Measurements from ENCODE around the gene THBS4. TPM values are rescaled to one million over a fixed set of nuclear protein-coding genes. Genes with fewer than 3 reads are reported as not detected.

The THBS4 gene
- total and polyA plus RNA-seq, 2 donors from 2014 or later: 1.4 to 1.8 TPM

DNA sequence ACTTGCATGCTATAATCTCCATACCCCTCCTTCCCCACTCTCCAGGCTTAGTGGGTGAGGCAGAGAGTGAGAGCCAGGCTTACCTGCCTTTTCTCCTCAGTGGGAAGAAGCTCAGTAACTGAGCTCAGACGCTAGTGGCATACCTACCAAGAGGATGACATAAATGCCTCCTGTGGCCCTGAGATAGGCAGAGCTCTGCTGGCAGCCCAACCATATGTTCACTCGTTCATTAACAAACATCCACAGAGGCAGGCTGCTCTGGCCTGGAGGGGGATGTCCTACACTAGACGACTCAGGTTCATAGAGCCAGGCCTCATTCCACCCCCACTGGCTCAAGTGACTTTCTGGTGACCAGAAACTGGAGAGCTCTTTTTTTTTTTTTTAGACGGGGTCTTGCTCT lies 81.3 kb downstream of the THBS4 start:
- Histone ChIP-seq H3K27ac (ENCODE audit: low read depth in 2 of 2, low read length in 2 of 2) (no peak overlapping the region), H3K27me3 (ENCODE audit: control insufficient read depth, insufficient read depth, low read length) (no peaks in the 10 kb centered on the region), H3K36me3 (ENCODE audit: control insufficient read depth in 2 of 3, insufficient read depth in 3 of 3, low read length in 3 of 3) (no peaks in the 10 kb centered on the region), H3K9ac (ENCODE audit: low read length in 3 of 3) (no peak overlapping the region), H3K9me3 (ENCODE audit: control insufficient read depth in 2 of 3, insufficient read depth in 1 of 3, low read length in 3 of 3) (no peaks in the 10 kb centered on the region), H3K4me1 (ENCODE audit: control insufficient read depth in 2 of 3, insufficient read depth in 2 of 3, low read depth in 1 of 3, low read length in 3 of 3) (no peaks in the 10 kb centered on the region), H3K4me3 (ENCODE audit: low read length in 3 of 3) (no peak overlapping the region)
- TF ChIP-seq, protein P1, sequence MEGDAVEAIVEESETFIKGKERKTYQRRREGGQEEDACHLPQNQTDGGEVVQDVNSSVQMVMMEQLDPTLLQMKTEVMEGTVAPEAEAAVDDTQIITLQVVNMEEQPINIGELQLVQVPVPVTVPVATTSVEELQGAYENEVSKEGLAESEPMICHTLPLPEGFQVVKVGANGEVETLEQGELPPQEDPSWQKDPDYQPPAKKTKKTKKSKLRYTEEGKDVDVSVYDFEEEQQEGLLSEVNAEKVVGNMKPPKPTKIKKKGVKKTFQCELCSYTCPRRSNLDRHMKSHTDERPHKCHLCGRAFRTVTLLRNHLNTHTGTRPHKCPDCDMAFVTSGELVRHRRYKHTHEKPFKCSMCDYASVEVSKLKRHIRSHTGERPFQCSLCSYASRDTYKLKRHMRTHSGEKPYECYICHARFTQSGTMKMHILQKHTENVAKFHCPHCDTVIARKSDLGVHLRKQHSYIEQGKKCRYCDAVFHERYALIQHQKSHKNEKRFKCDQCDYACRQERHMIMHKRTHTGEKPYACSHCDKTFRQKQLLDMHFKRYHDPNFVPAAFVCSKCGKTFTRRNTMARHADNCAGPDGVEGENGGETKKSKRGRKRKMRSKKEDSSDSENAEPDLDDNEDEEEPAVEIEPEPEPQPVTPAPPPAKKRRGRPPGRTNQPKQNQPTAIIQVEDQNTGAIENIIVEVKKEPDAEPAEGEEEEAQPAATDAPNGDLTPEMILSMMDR (IDR thresholded peaks at IDR 0.05; ENCODE audit: borderline replicate concordance, extremely low read depth, insufficient read depth): no peak
- intact Hi-C loops (cut with DNase I): no loop called here
- DNase-seq: no peak
- no peak for FAIRE-seq

DNA sequence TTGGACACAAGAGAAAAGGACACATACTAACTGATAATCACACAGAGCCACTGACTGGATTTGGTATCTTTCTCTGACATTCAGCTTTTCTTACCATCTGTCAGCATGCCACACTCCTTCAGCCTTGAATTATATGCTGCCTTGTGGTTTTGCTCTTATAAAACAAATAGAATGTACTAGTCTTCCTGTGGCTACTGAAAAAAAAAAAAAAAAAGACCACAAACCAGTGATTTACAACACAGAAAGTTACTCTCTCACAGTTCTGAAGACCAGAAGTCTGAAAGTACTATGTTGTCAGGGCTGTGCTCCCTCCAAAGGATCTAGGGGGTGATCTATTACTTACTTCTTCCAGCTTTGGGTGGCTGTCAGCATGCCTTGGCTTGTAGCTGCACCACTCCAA lies 82.3 kb downstream of the THBS4 start:
- Histone ChIP-seq H3K27me3 (ENCODE audit: control insufficient read depth, insufficient read depth, low read length) (no peaks in the 10 kb centered on the region), H3K9me3 (ENCODE audit: control insufficient read depth in 2 of 3, insufficient read depth in 1 of 3, low read length in 3 of 3) (no peaks in the 10 kb centered on the region), H3K4me1 (ENCODE audit: control insufficient read depth in 2 of 3, insufficient read depth in 2 of 3, low read depth in 1 of 3, low read length in 3 of 3) (no peaks in the 10 kb centered on the region), H3K4me3 (ENCODE audit: low read length in 3 of 3) (no peak overlapping the region), H3K27ac (ENCODE audit: low read depth in 2 of 2, low read length in 2 of 2) (no peak overlapping the region), H3K36me3 (ENCODE audit: control insufficient read depth in 2 of 3, insufficient read depth in 3 of 3, low read length in 3 of 3) (no peaks in the 10 kb centered on the region), H3K9ac (ENCODE audit: low read length in 3 of 3) (no peak overlapping the region)
- FAIRE-seq: no peak
- intact Hi-C loops (cut with DNase I): no loop called here
- DNase-seq: no peak
- TF ChIP-seq, protein P1 (IDR thresholded peaks at IDR 0.05; ENCODE audit: borderline replicate concordance, extremely low read depth, insufficient read depth): no peak

DNA sequence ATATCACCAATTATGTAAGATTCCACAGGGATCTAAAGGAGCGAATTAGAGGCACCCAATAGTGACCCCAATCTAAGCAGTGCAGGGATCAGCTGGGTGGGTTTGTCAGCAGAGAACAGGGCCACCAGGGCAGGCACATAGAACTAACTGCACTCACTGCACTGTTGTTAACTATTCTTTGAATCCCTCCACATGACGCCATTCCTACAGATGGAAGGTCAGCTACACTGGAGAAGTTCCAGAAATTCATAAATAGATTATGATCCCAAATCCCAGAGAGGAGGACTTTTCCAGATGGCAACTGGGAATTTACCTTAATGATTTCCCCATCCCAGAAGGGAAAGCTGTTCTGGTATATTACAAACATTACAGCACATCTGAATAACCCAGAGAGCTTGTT lies 84.2 kb downstream of the THBS4 start:
- Histone ChIP-seq H3K36me3 (ENCODE audit: control insufficient read depth in 2 of 3, insufficient read depth in 3 of 3, low read length in 3 of 3) (no peaks in the 10 kb centered on the region), H3K27me3 (ENCODE audit: control insufficient read depth, insufficient read depth, low read length) (no peaks in the 10 kb centered on the region), H3K4me3 (ENCODE audit: low read length in 3 of 3) (no peak overlapping the region), H3K4me1 (ENCODE audit: control insufficient read depth in 2 of 3, insufficient read depth in 2 of 3, low read depth in 1 of 3, low read length in 3 of 3) (no peaks in the 10 kb centered on the region), H3K27ac (ENCODE audit: low read depth in 2 of 2, low read length in 2 of 2) (no peak overlapping the region), H3K9me3 (ENCODE audit: control insufficient read depth in 2 of 3, insufficient read depth in 1 of 3, low read length in 3 of 3) (no peaks in the 10 kb centered on the region), H3K9ac (ENCODE audit: low read length in 3 of 3) (no peak overlapping the region)
- no peak for DNase-seq
- intact Hi-C loops (cut with DNase I): no loop called here
- TF ChIP-seq, protein P1 (IDR thresholded peaks at IDR 0.05; ENCODE audit: borderline replicate concordance, extremely low read depth, insufficient read depth): no peak
- FAIRE-seq: no peak

DNA sequence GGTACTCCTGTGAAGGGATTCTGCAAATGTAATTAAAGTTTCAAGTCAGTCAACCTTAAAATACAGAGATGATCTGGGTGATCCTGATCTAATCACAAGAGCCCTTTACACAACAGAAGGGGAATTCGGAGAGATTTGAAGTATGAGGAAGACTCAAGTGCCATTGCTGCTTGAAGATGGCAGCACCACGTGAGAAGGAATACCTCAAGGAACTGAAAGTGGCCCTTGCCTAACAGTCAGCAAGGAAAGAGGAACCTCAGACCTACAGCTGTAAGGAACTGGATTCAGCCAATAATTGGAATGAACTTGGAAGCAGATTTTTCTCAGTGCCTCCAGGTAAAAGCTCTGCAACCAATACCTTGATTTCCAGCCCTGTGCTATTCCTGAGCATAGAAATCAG lies 87.4 kb downstream of the THBS4 start:
- Histone ChIP-seq H3K27ac (ENCODE audit: low read depth in 2 of 2, low read length in 2 of 2) (no peak overlapping the region), H3K4me3 (ENCODE audit: low read length in 3 of 3) (no peak overlapping the region), H3K27me3 (ENCODE audit: control insufficient read depth, insufficient read depth, low read length) (no peaks in the 10 kb centered on the region), H3K9me3 (ENCODE audit: control insufficient read depth in 2 of 3, insufficient read depth in 1 of 3, low read length in 3 of 3) (no peaks in the 10 kb centered on the region), H3K4me1 (ENCODE audit: control insufficient read depth in 2 of 3, insufficient read depth in 2 of 3, low read depth in 1 of 3, low read length in 3 of 3) (no peaks in the 10 kb centered on the region), H3K36me3 (ENCODE audit: control insufficient read depth in 2 of 3, insufficient read depth in 3 of 3, low read length in 3 of 3) (no peaks in the 10 kb centered on the region), H3K9ac (ENCODE audit: low read length in 3 of 3) (no peak overlapping the region)
- TF ChIP-seq, protein P1 (IDR thresholded peaks at IDR 0.05; ENCODE audit: borderline replicate concordance, extremely low read depth, insufficient read depth): no peak
- DNase-seq (no peak), FAIRE-seq (no peak)
- intact Hi-C loops (cut with DNase I): no loop called here
